Loucy (cell line): ENCODE data around the gene SRSF3.

Source experiments
- EZH2phosphoT487 ChIP-seq: fragments of 200-600 bp; IDR thresholded peaks from 2 replicates; pipeline ENCODE4 v1.6.1; 2018; ENCODE audit warnings: antibody characterized with exemption, mild to moderate bottlenecking, moderate library complexity, borderline replicate concordance
- TF ChIP-seq, protein P1 (sequence below): fragments of 200-600 bp; sonication (generic); conservative IDR thresholded peaks from 2 replicates; pipeline ENCODE4 v1.5.1; 2014; ENCODE audit warnings: mild to moderate bottlenecking, antibody characterized with exemption, low read length

DNA sequence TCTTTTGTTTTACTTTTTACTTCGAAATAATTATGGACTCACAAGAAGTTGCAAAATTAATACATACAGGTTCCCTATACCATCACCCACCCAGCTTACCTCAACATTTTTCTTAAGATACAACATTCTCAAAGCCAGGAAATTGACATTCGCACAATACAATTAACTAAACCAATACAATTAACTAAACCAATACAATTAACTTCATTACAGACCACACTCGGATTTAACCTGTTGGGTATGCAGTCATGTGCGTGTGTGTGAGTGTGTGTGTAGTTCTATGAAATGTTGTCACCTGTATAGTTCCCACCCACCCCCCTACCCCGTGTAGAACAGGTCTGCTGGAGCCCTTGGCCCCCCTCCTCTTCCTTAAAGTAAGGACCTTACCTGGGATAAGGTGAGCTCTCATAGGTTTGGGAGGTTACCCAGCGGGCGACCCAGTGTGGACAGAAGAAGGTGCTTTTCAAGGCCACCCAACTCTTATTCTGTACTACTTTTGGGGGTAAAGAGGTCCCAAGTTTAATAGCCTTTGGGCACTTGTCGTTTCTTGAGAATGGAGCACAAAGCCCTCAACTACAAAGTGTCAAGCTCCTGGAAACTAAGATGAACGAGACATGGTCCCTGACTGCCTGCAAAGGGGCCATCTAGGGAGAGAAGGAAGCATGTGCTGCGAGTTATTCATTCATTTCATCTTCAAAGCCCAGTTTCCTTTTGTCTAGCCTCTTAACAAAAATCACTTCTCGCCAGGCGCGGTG is 46.3 kb upstream of the SRSF3 start:
- TF ChIP-seq, protein P1, sequence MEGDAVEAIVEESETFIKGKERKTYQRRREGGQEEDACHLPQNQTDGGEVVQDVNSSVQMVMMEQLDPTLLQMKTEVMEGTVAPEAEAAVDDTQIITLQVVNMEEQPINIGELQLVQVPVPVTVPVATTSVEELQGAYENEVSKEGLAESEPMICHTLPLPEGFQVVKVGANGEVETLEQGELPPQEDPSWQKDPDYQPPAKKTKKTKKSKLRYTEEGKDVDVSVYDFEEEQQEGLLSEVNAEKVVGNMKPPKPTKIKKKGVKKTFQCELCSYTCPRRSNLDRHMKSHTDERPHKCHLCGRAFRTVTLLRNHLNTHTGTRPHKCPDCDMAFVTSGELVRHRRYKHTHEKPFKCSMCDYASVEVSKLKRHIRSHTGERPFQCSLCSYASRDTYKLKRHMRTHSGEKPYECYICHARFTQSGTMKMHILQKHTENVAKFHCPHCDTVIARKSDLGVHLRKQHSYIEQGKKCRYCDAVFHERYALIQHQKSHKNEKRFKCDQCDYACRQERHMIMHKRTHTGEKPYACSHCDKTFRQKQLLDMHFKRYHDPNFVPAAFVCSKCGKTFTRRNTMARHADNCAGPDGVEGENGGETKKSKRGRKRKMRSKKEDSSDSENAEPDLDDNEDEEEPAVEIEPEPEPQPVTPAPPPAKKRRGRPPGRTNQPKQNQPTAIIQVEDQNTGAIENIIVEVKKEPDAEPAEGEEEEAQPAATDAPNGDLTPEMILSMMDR: 0 out of 2 replicates have a peak, but pooled peaks have one; percentile 15
- no peak for TF ChIP-seq EZH2phosphoT487
